GM21717 (cell line): ENCODE results near the gene PADI3.
"Not testable (repeated sequence)": the region's sequence is repeated elsewhere in the genome, so short reads cannot be mapped to it uniquely, and the experiment has no call there.

Experiments used
- ATAC-seq: cut with Tn5 transposase; IDR thresholded peaks from one replicate; pipeline ENCODE4 v1.9.1; 2021; ENCODE audit warnings: mild to moderate bottlenecking, moderate library complexity; ENCODE audit not compliant: unreplicated experiment

The PADI3 gene

DNA sequence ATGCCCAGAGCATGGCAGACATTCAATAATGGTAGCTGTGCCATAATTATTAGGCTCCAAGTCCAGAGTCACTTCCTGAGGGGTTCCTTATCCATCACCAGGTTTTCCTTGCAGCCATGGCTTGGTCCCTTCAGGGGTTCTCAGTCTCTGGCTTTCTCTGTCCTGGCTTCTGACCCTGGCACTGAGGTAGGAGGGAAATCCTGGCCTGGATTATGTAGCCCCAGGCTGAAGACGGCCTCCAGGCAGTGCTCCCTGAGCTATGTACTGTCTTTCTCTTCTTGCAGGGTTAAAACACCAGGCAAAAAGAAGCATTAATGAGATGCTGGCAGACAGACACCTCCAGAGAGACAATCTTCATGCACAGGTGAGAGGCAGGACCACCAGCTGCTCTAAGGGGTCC, 9.5 kb upstream of the PADI3 start:
- no peak for ATAC-seq

DNA sequence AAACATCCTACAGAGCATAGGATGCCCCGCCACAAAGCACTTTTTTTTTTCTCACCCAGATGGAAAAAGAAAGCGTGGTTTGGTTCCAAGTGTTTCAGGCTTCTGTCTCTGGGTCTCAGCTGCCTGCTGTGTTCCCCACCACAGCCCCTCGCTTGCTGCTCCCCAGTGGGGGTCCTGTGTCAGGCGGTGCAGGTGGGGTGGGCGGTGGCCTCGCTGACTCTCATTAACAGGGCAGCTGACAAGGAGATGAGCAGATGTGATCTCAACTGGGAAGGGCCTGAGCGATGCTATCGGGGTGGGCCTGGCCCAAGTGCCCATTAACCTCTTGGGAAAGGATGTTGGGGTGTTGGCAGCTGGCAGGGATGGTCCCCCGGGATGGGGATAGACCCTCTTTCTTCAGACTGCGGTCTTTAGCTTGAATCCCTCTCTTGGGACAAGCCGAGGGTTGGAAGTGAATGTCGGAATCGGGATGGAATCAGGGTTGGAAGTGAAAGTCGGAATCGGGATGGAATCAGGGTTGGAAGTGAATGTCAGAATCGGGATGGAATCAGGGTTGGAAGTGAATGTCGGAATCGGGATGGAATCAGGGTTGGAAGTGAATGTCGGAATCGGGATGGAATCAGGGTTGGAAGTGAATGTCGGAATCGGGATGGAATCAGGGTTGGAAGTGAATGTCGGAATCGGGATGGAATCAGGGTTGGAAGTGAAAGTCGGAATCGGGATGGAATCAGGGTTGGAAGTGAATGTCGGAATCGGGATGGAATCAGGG, 7.7 kb upstream of the PADI3 start:
- ATAC-seq, result not testable (repeated sequence)

DNA sequence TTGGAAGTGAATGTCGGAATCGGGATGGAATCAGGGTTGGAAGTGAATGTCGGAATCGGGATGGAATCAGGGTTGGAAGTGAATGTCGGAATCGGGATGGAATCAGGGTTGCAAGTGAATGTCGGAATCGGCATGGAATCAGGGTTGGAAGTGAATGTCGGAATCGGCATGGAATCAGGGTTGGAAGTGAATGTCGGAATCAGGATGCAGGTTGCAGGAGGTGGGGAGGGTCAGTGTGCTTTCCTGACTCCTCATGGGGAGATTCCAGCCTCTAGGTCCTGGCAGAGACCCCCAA, 7.2 kb upstream of the PADI3 start:
- ATAC-seq, result not testable (repeated sequence)

DNA sequence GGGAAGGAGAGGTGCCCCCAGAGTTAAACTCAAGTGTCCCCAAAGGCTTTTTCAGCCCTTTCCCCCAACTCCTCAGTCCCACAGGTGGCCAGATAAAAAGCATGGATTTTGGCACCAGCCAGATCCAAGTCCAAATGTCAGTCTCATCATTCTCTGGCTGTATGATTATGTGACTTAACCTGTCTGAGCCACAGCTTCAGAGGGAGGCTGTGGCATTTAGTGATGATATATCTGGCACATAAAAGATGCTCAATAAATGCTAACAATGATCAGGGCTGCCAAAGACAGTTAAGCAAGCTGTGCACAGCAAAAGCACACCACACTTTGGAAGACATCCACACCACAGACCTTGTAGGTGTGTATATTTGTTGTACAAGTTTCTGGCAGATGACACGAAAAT, 5.6 kb upstream of the PADI3 start:
- no peak for ATAC-seq

DNA sequence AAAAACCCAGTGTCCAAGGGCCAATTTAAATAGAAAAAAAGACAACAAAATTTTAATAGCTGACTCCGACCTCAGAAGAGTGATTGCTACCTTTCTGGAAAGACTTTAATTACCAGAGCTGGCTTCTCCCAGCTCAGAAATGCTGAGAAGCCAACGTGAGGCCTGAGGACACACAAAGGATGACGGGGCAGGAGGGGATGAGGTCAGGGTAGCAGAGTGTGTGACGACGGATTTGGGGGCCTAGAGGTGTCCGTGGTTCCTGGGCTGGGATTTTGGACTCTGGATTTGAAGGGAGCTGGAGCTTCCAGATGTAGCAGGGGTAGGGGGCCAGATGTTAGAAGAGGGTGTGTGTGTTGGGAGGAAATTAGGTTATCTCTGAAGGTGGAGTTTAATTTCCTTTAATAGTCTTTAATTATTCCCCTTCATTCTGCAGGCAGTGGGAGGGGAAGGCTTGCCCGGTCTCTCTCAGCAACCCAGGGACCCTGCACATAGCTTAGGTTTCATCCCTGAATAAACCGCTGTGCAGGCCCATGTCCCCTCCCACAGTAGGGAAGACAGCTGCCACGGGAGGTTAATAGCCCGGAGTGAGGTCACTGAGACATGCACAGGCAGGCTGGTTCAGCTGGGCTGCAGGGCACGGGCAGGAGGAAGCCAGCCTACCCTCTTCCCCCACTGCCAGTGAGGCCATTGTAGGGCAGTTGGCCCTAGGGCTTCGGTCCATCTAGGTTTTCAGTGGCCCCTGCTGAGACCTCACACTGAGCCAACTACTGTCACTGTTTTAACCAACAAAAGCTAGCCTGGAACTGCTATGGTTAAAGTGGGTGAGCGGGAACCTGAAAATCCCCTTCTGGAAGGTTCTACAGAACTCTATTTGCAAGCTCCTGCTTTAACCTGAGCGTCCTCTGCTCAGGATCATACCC, 3.8 kb upstream of the PADI3 start:
- no peak for ATAC-seq

DNA sequence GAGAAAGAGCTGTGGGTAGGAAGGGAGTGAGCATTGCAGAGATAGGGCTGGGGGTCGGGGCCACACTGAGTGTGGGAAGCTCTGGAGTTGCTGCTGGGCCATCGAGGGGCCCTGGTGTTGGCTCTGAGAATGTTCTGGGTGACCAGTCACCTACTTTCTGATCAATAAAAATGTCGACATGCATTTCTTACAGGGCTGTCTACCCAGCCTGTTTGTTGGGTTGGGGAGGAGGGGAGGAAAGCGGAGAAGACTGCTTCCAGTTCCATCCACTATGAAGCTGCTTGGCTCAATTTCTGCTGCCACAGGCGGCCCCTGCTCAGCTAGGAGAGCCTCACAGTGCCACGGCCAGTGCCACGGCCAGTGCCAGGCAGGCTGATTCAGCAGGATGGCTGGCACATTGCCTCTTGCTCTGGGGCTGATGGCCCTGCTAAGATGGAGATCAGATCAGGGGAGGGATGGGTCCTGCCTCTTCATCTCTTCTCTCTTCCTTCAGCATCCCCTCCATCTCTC, 3.0 kb upstream of the PADI3 start:
- no peak for ATAC-seq

DNA sequence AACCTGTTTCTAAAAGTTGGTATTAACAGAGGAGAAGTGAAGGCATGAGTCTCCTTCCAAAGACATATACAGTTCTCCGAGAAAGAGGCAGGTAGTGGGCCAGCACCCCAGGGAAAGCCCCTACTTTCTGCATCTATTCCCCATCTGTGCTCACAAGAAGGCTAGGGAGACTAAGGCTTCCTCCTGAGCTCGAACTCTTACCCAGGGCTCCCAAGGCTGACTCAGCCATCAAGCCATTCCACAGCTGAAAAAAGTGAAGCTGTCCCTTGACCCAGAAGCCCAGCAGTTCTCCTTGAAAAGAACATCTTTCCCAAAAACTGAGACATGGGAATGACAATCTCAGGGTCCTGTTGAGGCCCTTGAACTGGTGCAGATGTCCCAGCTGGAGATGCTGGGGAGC, 1.9 kb upstream of the PADI3 start:
- ATAC-seq, result no peak

DNA sequence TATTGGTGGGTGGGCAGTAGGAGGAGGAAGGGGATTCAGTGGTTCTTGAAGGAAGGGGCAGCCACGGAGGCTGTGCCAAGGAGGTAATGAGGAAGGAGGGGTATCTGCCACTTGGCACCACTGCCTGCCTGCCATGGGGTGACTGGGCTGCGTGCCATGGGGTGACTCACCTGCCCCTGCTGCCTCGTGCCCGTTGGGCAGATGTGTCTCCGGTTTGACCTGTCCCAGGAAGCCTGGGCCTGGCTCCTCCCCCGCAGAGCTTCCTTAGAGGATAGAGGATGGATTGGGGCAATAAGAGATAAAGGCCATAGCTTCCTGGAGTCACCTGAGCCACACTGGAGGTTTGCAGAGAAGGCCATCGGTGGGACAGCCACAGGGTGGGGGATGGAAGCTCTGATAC, 1.7 kb downstream of the PADI3 start:
- ATAC-seq, result no peak

DNA sequence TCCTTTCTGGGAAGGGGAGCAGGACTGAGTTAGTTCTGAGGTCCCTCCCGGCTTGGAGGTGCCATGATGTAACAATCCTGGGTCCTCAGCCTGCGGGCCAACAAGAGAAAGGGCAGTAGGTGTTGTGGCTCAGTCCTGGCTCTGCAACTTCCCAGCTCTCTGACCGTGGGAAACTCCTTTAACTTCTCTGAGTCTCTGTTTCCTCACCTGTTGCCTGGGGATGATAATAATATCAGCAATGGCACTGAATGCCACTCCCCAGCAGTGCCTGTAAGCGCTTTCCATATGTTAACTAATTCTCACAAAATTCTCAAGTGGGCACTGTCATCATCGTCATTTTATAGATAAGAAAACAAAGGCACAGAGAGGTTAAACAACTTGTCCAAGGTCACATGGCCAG, 2.3 kb downstream of the PADI3 start:
- ATAC-seq, result no peak

DNA sequence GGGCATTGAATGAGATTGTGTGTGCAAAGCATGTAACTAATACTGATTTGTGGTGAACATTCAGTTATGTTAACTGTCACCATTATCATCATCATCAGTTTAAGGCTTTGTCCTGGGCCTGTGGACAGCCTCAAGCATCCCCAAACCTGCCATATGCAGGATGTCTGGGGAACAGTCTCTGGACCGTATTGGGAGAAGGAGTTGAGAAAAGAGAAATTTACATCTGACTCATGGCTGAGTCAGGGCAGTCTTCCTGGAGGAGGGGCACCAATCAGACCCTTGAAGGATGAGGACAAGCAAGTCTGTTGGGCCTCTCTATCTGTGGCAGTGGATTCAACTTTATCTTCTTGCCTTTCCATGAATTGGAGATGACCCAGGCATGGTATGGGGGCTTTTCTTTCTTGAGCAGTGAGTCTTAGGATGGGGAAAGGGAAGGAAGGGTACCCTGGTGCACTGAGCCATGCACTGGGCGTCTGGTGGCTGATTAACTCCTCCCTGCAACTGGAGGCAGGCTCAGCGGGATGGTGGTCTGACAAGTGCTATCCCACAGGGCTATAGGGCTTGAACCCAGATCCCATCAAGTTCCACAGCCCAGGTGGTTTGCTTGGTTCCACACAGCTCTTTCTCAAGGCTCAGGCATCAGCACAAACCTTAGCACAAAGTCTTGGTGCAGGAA, 2.9 kb downstream of the PADI3 start:
- ATAC-seq, result no peak

DNA sequence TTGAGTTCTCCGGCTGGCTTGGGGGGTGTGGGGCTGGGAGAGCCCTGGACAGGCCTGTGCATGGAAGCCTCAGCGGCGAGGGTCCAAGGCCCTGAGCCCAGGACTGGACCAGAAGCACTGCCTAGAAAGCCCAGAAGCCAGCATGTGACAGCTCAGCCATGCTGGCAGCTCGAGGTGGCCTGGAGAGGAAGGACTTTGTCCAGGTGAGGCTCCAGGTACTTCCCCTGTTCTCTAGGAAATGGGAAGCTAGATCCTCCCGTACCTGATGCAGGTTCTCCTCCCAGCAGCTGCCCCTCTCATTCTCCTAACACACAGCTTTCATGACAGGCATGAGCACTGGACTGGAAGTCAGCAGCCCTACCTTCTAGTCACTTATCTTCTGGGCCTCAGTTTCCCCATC, 6.4 kb downstream of the PADI3 start:
- ATAC-seq, result no peak

DNA sequence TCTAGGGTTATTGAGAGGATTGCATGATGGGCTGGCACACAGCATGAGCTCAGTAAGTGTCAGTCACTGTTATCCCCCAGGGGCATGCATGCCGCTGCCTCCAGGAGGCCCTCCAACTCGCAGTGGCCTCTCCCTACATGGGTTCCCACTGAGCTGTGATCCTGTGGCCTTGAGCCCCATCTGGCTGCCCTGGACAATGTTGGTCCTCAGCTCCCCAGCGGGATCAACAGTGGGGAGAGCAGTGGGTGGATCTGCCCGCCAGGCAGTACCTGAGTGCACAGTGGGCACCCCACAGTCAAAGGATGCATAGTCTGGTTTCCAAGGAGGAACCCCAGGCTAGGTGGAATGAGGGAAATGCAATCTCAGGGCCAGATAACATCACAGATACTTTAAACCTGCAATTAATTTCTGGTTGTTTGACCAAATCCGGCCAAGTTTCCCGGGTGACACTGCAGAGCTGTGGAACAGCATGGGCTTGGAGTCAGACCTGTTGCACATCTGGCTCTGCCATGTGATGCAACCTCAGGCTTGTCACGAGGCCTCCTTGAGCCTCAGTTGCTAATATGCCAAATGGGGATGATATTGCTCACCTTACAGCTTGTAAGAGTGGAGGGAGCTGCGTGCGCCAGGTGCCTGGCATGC, 9.3 kb downstream of the PADI3 start:
- no peak for ATAC-seq

DNA sequence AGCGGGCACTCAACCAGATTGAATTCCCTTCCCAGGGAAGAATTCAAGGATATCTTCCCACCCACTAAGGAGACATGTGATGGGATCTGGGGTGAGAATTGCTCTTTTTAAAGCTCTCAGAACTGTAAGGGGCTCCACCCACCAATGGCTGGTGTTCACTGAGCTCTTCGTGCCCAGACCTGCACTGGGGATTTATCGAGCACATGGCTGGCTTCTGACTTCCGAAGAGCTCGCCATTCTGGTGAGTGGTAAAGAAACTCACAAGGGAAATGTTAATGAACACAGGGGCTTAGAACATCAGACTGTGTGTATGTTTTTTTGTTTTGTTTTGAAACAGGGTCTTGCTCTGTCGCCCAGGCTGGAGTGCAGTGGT, 9.8 kb downstream of the PADI3 start:
- no peak for ATAC-seq

DNA sequence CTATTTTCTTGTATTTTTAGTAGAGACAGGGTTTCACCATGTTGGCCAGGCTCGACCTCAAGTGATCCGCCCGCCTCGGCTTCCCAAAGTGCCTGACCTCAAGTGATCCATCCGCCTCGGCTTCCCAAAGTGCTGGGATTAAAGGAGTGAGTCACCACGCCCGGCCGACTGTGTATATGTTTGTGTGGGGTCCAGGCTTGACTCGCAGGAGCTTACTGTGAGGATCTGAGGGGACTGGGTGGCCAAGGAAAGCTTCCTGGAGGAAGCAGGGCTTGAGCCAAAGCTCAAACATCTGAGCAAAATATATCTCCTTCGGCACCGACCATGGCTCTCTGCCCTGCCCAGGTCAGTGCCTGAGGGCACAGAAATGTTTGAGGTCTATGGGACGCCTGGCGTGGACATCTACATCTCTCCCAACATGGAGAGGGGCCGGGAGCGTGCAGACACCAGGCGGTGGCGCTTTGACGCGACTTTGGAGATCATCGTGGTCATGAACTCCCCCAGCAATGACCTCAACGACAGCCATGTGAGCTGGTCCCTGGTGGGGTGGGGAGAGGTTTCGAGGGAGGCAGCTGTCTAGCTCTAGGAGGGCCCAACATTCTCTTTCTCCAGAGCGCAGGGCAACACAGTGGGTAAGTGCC, 10.5 kb downstream of the PADI3 start:
- ATAC-seq, result no peak

DNA sequence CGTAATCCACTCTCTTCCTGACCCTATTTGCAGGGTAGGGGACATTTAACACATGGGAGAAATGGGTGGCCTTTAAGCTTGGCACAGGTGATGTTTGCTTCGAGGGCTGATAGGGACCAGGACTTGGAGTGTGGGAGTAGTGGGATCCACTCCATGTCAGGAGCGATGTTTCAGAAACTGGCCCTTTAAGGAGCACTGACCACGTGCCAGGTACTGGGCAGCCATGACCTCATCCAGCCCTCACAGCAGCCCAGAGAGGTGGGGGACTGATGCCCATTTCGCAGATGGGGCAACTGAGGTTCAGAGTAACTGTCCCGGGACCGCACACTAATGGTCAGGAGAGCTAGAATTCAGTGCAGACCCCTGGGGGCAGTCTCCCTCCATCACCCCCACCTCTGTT, 11.4 kb downstream of the PADI3 start:
- ATAC-seq, result no peak

DNA sequence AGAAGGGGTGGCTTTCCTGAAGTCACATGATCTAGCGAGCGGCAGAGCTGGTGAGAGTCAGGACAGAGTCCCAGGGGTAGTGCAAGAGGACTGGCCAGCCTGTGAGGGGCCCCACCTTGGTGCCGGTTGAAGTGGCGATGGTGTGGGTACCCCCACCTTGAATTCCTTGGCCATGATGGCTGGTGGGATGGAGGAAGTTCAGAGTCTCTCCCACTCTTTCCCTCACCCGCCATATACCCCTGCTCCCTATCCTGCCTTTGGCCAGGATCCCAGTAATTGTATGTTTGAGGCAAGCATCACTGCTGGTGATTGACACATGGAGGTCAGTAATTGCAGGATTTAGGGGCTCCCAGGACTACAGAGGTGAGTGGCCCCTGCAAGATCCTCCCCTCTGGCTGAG, 11.8 kb downstream of the PADI3 start:
- no peak for ATAC-seq

DNA sequence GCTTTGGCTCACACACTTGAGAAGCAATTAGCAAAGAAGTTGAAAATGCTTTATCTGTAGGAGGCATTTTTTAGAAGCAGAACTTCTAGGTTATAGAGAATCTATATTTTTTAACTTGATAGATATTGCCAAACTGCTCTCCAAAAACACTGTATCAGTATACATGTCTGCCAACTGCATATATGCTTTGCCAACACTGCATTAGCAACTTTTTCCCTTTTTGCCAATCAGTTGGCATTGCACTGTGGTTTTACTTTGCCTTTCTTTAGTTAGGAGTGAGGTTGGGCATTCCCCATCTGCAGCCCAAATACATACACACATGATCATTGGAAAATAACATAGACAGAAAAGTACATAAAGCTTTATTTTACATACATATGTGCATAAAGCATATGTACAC, 15.0 kb downstream of the PADI3 start:
- no peak for ATAC-seq

DNA sequence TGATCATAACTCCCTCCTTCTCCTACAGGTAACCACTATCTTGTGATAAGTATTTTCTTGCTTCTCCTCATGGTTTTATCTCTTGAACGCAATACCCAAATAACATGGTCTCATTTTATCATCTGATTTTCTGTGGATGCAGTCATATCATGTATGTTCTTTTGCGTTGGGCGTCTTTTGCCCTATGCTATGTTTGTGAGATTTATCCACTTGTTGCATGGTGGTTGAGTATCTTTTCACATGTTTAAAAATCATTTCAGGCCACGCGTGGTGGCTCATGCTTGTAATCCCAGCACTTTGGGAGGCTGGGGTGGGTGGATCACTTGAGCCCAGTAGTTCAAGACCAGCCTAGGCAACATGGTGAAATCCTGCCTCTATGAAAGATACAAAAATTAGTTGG, 15.6 kb downstream of the PADI3 start:
- no peak for ATAC-seq

DNA sequence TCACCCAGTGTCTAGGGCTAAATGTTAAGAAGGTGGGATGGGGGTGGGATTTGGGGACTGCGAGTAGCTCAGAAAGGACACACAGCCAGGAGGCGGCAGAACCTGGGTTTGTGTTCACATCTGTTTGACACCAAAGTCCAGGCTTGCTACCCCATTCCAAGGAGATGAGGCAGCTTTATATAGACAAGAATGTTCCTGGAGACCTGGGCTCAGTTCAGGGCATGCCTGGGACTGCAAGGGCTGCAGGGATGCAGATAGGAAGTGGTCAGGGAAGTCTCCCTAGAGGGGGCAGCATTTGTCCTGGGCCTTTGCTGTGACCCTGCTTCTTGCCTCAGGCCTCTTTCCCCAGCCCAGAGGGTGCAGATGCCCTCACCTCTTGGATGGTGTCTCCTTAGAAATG, 16.3 kb downstream of the PADI3 start:
- no peak for ATAC-seq

DNA sequence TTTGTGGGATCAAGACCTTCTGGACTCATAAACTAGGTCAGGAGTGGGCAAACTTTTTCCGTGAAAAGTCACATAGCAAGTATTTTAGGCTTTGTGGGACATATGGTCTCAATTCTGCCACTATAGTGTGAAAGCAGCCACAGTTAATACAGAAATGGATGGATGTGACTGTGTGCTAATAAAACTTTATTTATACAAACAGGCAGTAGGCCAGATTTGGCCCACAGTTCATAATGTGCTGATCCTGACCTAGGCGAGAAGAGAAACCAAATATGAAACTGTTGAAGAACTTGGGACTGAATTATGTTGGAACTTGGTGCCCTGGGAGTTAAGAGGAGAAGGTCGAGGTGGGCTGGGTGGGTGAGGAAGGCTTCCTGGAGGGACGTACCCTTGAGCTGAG, 17.1 kb downstream of the PADI3 start:
- ATAC-seq, result no peak
